Endothelial cell of umbilical vein (primary cell): ENCODE data around the gene PIM3. TPM values are rescaled to one million over a fixed set of nuclear protein-coding genes. Genes with fewer than 3 reads are reported as not detected.

Source experiments
- BruUV-seq: library from RNA; stranded (reverse); fragments of 400-500 nt; replicated peaks from 2 replicates; lab custom pipeline; 2021; lab: Mats Ljungman, UMichigan
- CTCF ChIA-PET: fragments of 300-600, 350-600 bp; sonication (Branson Sonifier 250); formaldehyde crosslinking; loops from one replicate; lab custom pipeline; 2021; ENCODE audit warnings: antibody characterized with exemption, inconsistent platforms; lab: Charles Lee
- POLR2A ChIA-PET: fragments of 300-600, 350-600 bp; sonication (Branson Sonifier 250); formaldehyde crosslinking; loops from one replicate; lab custom pipeline; 2021; ENCODE audit warnings: antibody characterized with exemption, inconsistent platforms; lab: Charles Lee
- DNase-seq: peaks from one replicate; pipeline ENCODE4 v3.0.0-alpha.2; 2011; ENCODE audit warnings: low read depth, low spot score
- FAIRE-seq: peaks from 2 replicates; lab custom pipeline; 2011; peaks lifted over from hg19 to GRCh38; lab: Jason Lieb, UNC
- H2AFZ ChIP-seq: 2 replicates; pipeline ENCODE4 v1.6.0; 2012; ENCODE audit warnings: low read depth, low read length, control low read depth, inconsistent platforms
- H3K27ac ChIP-seq: 2 replicates; pipeline ENCODE4 v1.5.1; 2011; ENCODE audit warnings: low read depth, mild to moderate bottlenecking, control low read depth, low read length, moderate library complexity; ENCODE audit not compliant: insufficient read depth
- H3K27me3 ChIP-seq, 2 experiments: 2 replicates each; pipeline versions ENCODE4 v1.6.0 to v1.6.1; 2011; ENCODE audit warnings: low read length in 2 of 2, mixed read lengths in 1 of 2; ENCODE audit not compliant: control insufficient read depth in 2 of 2, insufficient read depth in 2 of 2
- H3K36me3 ChIP-seq, 2 experiments: 2 replicates in 1 of 2; 3 replicates in 1 of 2; pipeline ENCODE4 v1.5.1; 2011; ENCODE audit warnings: low read length in 2 of 2, mild to moderate bottlenecking in 1 of 2, moderate library complexity in 1 of 2; ENCODE audit not compliant: control insufficient read depth in 2 of 2, insufficient read depth in 2 of 2; ENCODE audit errors: extremely low read depth in 1 of 2
- H3K4me1 ChIP-seq: 3 replicates; pipeline ENCODE4 v1.5.1; 2011; ENCODE audit warnings: mild to moderate bottlenecking, low read length; ENCODE audit not compliant: control insufficient read depth, insufficient read depth; ENCODE audit errors: extremely low read depth
- H3K4me2 ChIP-seq: 2 replicates; pipeline ENCODE4 v1.6.1; 2011; ENCODE audit warnings: low read length, control low read depth, mixed read lengths; ENCODE audit not compliant: insufficient read depth
- H3K4me3 ChIP-seq, 3 experiments: fragments of 200-600 bp in 1 of 3; sonication (generic), shearing (Covaris generic) in 1 of 3; replicated peaks in 1 of 3; 2 replicates each; pipeline ENCODE4 v1.5.1; 2011 to 2016; ENCODE audit warnings: control low read depth in 3 of 3, low read length in 3 of 3, mild to moderate bottlenecking in 2 of 3, inconsistent platforms in 1 of 3, low read depth in 1 of 3, moderate library complexity in 1 of 3; ENCODE audit not compliant: insufficient read depth in 1 of 3
- H3K79me2 ChIP-seq: 2 replicates; pipeline ENCODE4 v1.6.0; 2012; ENCODE audit warnings: low read length, inconsistent platforms; ENCODE audit not compliant: control insufficient read depth, insufficient read depth
- H3K9ac ChIP-seq: replicated peaks from 2 replicates; pipeline ENCODE3; 2011; ENCODE audit warnings: low read length, control low read depth; ENCODE audit not compliant: insufficient read depth; ENCODE audit errors: extremely low read depth
- H3K9me1 ChIP-seq: replicated peaks from 3 replicates; pipeline ENCODE4 v1.6.0; 2011; ENCODE audit warnings: mild to moderate bottlenecking, low read length; ENCODE audit not compliant: control insufficient read depth, insufficient read depth; ENCODE audit errors: extremely low read depth
- H3K9me3 ChIP-seq: replicated peaks from 2 replicates; pipeline ENCODE4 v1.5.1; 2012; ENCODE audit warnings: low read length, inconsistent platforms; ENCODE audit not compliant: control insufficient read depth, insufficient read depth
- H4K20me1 ChIP-seq: replicated peaks from 2 replicates; pipeline ENCODE3; 2011; ENCODE audit warnings: mild to moderate bottlenecking, low read length; ENCODE audit not compliant: control insufficient read depth, insufficient read depth; ENCODE audit errors: extremely low read depth
- EZH2 ChIP-seq: IDR thresholded peaks from 2 replicates; pipeline ENCODE4 v1.6.1; 2012; ENCODE audit warnings: borderline replicate concordance, low read depth, mild to moderate bottlenecking, moderate library complexity, low read length, inconsistent platforms; ENCODE audit not compliant: severe bottlenecking
- FOS ChIP-seq: IDR thresholded peaks from 2 replicates; pipeline ENCODE4 v1.6.1; 2011; ENCODE audit warnings: mild to moderate bottlenecking, low read length, moderate library complexity, borderline replicate concordance; ENCODE audit not compliant: insufficient read depth
- GATA2 ChIP-seq: IDR thresholded peaks from 2 replicates; pipeline ENCODE4 v1.7.0; 2011; ENCODE audit warnings: low read depth, mild to moderate bottlenecking, moderate library complexity, mixed read lengths, low read length; ENCODE audit not compliant: insufficient read length, insufficient read depth
- JUN ChIP-seq: IDR thresholded peaks from 2 replicates; pipeline ENCODE4 v1.6.1; 2011; ENCODE audit warnings: borderline replicate concordance, low read depth; ENCODE audit not compliant: insufficient read length, insufficient read depth
- MYC ChIP-seq: IDR thresholded peaks from one replicate; pipeline ENCODE4 v1.6.1; 2011; ENCODE audit warnings: mild to moderate bottlenecking, low read depth, low read length
- POLR2A ChIP-seq: IDR thresholded peaks from 2 replicates; pipeline ENCODE4 v1.6.1; 2012; ENCODE audit warnings: low read depth, mild to moderate bottlenecking, control low read depth, low read length
- POLR2AphosphoS5 ChIP-seq: IDR thresholded peaks from 2 replicates; pipeline ENCODE4 v1.6.1; 2012; ENCODE audit warnings: low read depth, mild to moderate bottlenecking, control low read depth, low read length, moderate library complexity; ENCODE audit not compliant: insufficient read depth
- dilution Hi-C: fragments of 300-500 bp; cut with MboI; formaldehyde crosslinking; loops from one replicate; pipeline ENCODE4 v1.15.0; 2019; ENCODE audit warnings: low sequenced_read_pairs; ENCODE audit not compliant: extremely low pct_ligation_motif_present
- intact Hi-C: fragments of 100-400 bp; cut with micrococcal nuclease; formaldehyde crosslinking; loops from one replicate; pipeline ENCODE4 v1.10.0; 2022
- polyA plus RNA-seq, 4 experiments: library from polyadenylated mRNA; depleted of rRNA in 3 of 4; stranded (reverse) in 3 of 4; unstranded in 1 of 4; fragments of >200 nt; gene quantifications; 2 replicates each; pipeline versions ENCODE4 v1.2.1 to v1.2.3, GENCODE V29; 2011 to 2012; ENCODE audit warnings: missing spikeins in 1 of 4
- total RNA-seq: library from RNA; stranded (reverse); gene quantifications from 2 replicates; pipeline ENCODE4 v1.2.3, GENCODE V29; 2021
- TF ChIP-seq, protein P1 (sequence below): IDR thresholded peaks from 2 replicates; pipeline ENCODE4 v1.6.1; 2011; ENCODE audit not compliant: insufficient read depth, insufficient read length
- TF ChIP-seq, protein P2 (sequence below), 2 donors: IDR thresholded peaks; 1 replicate in 1 of 2; 2 replicates in 1 of 2; pipeline ENCODE4 v1.5.1; 2011; ENCODE audit warnings: low read length in 2 of 2, mild to moderate bottlenecking in 2 of 2, moderate library complexity in 2 of 2, control low read depth in 1 of 2, inconsistent platforms in 1 of 2, low read depth in 1 of 2; ENCODE audit not compliant: insufficient read depth in 1 of 2; ENCODE audit errors: extremely low read depth in 1 of 2

The PIM3 gene
- total and polyA plus RNA-seq, 2 donors (not counting 3 experiments of a cell fraction or from before 2014, with no cell fraction given) = 131 to 185 TPM

- H3K27me3 ChIP-seq = no peaks in the 10 kb centered on the region
- dilution Hi-C loops (no loop called here), intact Hi-C loops (no loop called here)
- no peak overlapping the region for H2AFZ ChIP-seq
- ChIA-PET CTCF (interaction anchor here (0.6 to 1.2 kb wide), 2 partner anchors 32 to 532 kb away, joined by 5 read pairs; partner anchors contain the start of gene TYMP), POLR2A (interaction anchor here (0.6 kb wide), 1 partner anchor 13 kb away, joined by 6 read pairs; no protein-coding TSS in a partner anchor)
- H3K79me2 ChIP-seq = no peaks in the 10 kb centered on the region
- no peaks in the 10 kb centered on the region for H4K20me1 ChIP-seq
- BruUV-seq = no TSS peak
- no peaks in the 10 kb centered on the region for H3K9me3 ChIP-seq
- H3K27ac ChIP-seq = no peak overlapping the region
- DNase-seq = no peak
- no peak overlapping the region for H3K9ac ChIP-seq
- no peaks in the 10 kb centered on the region for H3K4me1 ChIP-seq
- FAIRE-seq = no peak
- H3K36me3 ChIP-seq = no peaks in the 10 kb centered on the region
- no peak overlapping the region for H3K4me3 ChIP-seq
- H3K9me1 ChIP-seq = no peaks in the 10 kb centered on the region
- TF ChIP-seq FOS = no peak
- H3K4me2 ChIP-seq = no peak overlapping the region
Observed at GRCh38 chr22:49997932-49998717, 37.6 kb downstream of the PIM3 start.

- no peaks in the 10 kb centered on the region for H3K4me1 ChIP-seq
- BruUV-seq = no TSS peak
- no peaks in the 10 kb centered on the region for H3K36me3 ChIP-seq
- no peak overlapping the region for H3K4me2 ChIP-seq
- H4K20me1 ChIP-seq = no peaks in the 10 kb centered on the region
- H2AFZ ChIP-seq = no peak overlapping the region
- DNase-seq (no peak), FAIRE-seq (no peak)
- dilution Hi-C loops (no loop called here), intact Hi-C loops (no loop called here)
- POLR2A ChIA-PET = no interaction called here
- TF ChIP-seq POLR2A = no peak
- no peak for TF ChIP-seq GATA2
- TF ChIP-seq EZH2 = no peak
- TF ChIP-seq POLR2AphosphoS5 = no peak
- TF ChIP-seq, protein P1, sequence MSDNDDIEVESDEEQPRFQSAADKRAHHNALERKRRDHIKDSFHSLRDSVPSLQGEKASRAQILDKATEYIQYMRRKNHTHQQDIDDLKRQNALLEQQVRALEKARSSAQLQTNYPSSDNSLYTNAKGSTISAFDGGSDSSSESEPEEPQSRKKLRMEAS = no peak
- TF ChIP-seq, protein P2, sequence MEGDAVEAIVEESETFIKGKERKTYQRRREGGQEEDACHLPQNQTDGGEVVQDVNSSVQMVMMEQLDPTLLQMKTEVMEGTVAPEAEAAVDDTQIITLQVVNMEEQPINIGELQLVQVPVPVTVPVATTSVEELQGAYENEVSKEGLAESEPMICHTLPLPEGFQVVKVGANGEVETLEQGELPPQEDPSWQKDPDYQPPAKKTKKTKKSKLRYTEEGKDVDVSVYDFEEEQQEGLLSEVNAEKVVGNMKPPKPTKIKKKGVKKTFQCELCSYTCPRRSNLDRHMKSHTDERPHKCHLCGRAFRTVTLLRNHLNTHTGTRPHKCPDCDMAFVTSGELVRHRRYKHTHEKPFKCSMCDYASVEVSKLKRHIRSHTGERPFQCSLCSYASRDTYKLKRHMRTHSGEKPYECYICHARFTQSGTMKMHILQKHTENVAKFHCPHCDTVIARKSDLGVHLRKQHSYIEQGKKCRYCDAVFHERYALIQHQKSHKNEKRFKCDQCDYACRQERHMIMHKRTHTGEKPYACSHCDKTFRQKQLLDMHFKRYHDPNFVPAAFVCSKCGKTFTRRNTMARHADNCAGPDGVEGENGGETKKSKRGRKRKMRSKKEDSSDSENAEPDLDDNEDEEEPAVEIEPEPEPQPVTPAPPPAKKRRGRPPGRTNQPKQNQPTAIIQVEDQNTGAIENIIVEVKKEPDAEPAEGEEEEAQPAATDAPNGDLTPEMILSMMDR (IDR thresholded peaks at IDR 0.05; ENCODE audit: extremely low read depth in 1 of 2, insufficient read depth in 1 of 2, low read depth in 1 of 2, low read length in 2 of 2) = no peak
- no peak for TF ChIP-seq MYC
- no peak for TF ChIP-seq JUN
- no peak for TF ChIP-seq FOS
- H3K9ac ChIP-seq = no peak overlapping the region
- H3K79me2 ChIP-seq = no peaks in the 10 kb centered on the region
- no peaks in the 10 kb centered on the region for H3K9me3 ChIP-seq
- H3K9me1 ChIP-seq = no peaks in the 10 kb centered on the region
- H3K4me3 ChIP-seq = no peak overlapping the region
- CTCF ChIA-PET = interaction anchor here (1.2 kb wide), 1 partner anchor 31 kb away, joined by 3 read pairs; no protein-coding TSS in a partner anchor
- no peaks in the 10 kb centered on the region for H3K27me3 ChIP-seq
- H3K27ac ChIP-seq = no peak overlapping the region
Observed at GRCh38 chr22:49998718-49999062, 38.1 kb downstream of the PIM3 start.
